NOMO-1 treated with dmso at 0.1 percent for 144 hours (cell line): ENCODE measurements around the gene INTS7.

Experiments used
- DNase-seq: peaks from one replicate; lab custom pipeline; 2025; ENCODE audit not compliant: unreplicated experiment; lab: John Stamatoyannopoulos, UW

Gene INTS7

GRCh38 chr1:212035123-212035834, at the start of gene INTS7, which contains the start of gene DTL:
Gene INTS7 (minus strand): TSS chr1:212035557. CDS start chr1:212035437, 120 bp downstream.
Gene DTL (plus strand): TSS chr1:212035748. CDS start chr1:212035891, 143 bp downstream.
- DNase-seq, result peak; percentile 100

DNA sequence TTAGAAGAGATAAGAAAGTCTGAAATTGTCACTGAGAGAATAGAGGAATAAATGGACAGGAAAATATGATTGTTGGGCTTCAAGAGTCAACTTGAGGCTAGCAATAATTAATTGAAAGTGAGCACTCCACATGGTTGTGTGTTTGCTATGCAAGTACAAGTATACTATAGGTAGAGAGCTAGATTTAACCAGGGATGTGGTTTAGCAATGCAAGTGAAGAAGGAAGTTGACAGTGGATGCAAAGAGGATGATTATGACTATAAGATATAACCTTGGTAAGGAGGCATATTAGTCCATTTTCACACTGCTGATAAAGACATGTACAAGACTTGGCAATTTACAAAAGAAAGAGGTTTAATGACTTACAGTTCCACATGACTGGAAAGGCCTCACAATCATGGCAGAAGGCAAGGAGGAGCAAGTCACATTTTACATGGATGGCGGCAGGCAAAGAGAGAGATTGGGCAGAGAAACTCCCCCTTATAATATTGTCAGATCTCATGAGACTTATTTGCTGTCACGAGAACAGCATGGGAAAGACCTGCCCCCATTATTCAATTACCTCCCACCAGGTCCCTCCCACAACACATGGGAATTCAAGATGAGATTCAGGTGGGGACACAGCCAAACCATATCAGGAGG, 47.5 kb upstream of the INTS7 start:
- no peak for DNase-seq

- DNase-seq, result no peak
Observed at GRCh38 chr1:212078826-212079225, 43.5 kb upstream of the INTS7 start.

DNA sequence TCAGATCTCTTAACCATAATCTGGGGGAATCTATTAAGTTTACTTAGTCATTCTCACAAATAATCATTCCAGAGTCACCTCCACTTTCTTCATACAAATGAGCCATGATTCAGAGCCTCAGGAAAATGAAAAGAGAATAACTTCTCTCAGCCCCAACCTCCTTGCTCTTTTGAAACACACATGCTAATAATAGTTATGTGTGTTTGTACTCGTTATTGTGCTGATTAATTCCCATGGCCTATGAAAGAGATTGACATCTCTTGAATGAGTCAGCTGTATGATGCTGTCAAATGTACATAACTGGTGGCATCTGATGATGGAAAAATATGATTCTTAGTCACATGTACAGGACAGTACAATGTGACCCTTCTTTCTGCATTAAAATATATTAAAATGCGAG, 41.7 kb upstream of the INTS7 start:
- no peak for DNase-seq

- no peak for DNase-seq
Observed at GRCh38 chr1:212074856-212075255, 39.5 kb upstream of the INTS7 start.

- no peak for DNase-seq
Observed at GRCh38 chr1:212074313-212074712, 39.0 kb upstream of the INTS7 start.

- no peak for DNase-seq
Observed at GRCh38 chr1:212073490-212073889, 38.1 kb upstream of the INTS7 start.

- DNase-seq, result no peak
Observed at GRCh38 chr1:212072047-212072446, 36.7 kb upstream of the INTS7 start.

- no peak for DNase-seq
Observed at GRCh38 chr1:212070720-212071302, 35.5 kb upstream of the INTS7 start.

GRCh38 chr1:212067787-212068186, 32.4 kb upstream of the INTS7 start:
- no peak for DNase-seq

DNA sequence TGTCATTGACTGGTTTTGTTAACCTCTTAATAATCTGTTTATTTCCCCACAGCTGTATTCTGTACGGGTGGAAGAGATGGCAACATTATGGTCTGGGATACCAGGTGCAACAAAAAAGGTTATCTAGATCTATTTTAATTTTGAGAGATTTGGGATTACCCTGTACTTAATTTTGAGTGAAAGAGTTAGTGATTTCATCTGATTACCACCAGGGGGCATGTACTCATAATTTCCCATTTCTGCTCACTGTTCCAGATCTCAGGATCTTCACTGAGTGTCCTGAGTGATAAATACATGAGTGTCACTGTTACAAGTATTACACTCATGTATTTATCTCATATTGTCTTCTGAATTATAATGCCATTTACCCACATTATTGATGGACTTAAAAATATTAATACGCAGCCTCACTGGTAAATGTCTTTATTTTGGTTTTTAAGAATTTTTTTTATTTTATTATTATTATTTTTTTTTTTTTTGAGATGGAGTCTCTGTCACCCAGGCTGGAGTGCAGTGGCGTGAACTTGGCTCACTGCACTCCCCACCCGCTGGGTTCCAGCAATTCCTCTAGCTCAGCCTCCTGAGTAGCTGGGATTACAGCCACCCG, 27.6 kb upstream of the INTS7 start:
- DNase-seq, result no peak

GRCh38 chr1:212060632-212061472, 25.5 kb upstream of the INTS7 start:
- no peak for DNase-seq

DNA sequence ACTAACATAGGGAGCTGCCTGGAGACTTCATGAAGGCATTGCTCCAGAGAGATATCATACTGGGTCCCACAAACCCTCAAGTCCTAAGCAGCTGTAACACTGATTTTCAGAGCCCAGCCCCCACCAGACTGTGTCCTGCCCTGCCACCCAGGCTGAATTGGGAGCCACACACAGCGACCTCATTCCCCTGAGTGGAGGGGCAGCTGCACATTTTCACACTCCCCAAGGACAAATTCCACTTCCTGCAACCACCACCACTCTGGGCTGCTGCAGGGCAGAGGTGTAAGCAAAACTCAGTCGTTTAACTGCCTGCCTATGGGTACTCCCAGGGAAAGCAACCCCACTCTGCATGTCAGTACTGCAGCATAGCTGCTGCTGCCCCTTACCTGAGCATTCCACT, 20.0 kb upstream of the INTS7 start:
- no peak for DNase-seq

GRCh38 chr1:212053993-212054392, 18.6 kb upstream of the INTS7 start:
- DNase-seq, result no peak

GRCh38 chr1:212045981-212046380, 10.6 kb upstream of the INTS7 start:
- no peak for DNase-seq

- no peak for DNase-seq
Observed at GRCh38 chr1:212044851-212045250, 9.5 kb upstream of the INTS7 start.

GRCh38 chr1:212042436-212042835, 7.1 kb upstream of the INTS7 start:
- DNase-seq, result no peak

- no peak for DNase-seq
Observed at GRCh38 chr1:212040629-212041412, 5.5 kb upstream of the INTS7 start.

DNA sequence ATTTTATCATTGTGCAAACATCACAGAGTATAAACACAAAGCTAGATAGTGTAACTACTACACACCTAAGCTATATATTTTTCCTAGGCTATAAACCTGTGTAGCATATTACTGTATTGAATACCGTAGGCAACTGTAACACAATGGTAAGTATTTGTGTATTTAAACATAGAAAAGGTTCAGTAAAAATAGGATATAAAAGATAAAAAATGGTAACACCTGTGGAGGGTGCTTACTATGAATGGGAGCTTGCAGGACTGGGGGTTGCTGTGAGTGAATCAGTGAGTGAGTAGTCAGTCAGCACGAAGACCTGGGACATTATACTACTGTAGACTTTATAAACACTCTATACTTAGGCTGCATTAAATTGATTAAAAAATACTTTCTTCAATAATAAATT, 4.3 kb upstream of the INTS7 start:
- DNase-seq, result no peak

GRCh38 chr1:212037900-212038299, 2.5 kb upstream of the INTS7 start:
- no peak for DNase-seq
